GM21576 (cell line): ENCODE measurements around the gene IGFL4.

Source experiments
- ATAC-seq: cut with Tn5 transposase; IDR thresholded peaks from one replicate; pipeline ENCODE4 v1.9.1; 2021; ENCODE audit warnings: mild to moderate bottlenecking, moderate library complexity; ENCODE audit not compliant: unreplicated experiment

Gene IGFL4

DNA sequence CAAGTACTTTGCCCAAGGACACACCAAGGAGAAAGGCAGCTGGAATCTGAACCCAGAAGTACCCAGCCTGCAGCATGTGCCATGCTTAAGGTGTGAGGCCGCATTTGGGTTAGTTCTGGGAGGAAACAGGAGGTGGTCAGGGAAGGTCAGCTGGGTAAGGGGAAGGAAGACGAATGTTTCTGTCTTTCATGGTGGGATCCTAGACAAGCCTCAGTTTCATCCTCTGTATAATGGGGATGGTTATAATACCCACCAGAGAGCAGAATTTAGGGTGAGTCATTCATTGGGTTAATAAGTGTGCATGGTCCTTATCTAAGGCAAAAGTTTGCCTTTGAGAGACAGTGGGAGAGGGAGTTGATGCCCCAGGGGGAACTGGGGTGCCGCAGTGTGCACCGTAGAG, 42.0 kb downstream of the IGFL4 start:
- ATAC-seq, result no peak

GRCh38 chr19:45996933-45997332, 43.9 kb downstream of the IGFL4 start:
- no peak for ATAC-seq

DNA sequence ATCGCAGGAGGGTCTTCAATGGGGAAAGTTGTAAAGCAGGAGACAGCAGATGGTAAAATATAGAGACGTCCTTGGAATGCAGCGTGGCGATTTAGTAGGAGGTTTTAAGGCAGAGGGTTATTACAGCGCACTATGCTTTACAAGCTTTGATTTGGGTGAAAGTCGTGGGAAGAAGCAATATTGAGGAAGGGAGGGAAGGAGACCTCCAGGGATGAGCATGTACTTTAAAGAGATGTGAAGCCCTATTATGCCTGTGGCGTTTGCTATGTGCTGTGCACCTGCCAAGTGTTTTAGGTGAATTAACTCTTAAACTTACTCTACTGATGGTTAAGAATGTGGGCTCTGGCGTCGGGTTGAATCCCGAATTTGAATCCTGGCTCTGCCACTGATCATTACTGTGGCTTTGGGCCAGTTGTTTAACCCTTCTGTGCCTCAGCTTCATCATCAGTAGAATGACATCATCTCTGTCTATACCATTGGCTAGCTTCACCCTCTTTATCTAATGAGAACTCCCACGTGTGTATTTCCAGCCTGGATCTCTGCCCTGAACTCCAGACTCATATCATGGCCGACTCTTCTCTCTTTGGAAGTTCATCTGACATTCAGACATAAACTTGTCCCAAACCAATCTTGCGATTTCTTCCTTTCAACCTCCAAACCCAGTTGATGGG, 45.0 kb downstream of the IGFL4 start:
- ATAC-seq, result no peak

GRCh38 chr19:45994998-45995714, 45.6 kb downstream of the IGFL4 start, which contains the start of gene CCDC61:
CCDC61 (plus strand) TSS chr19:45995467; CDS start chr19:46003019, 7,552 bp downstream.
- peak; percentile 92 for ATAC-seq

- ATAC-seq, result peak; percentile 2
Measured at GRCh38 chr19:45994456-45994997, 46.3 kb downstream of the IGFL4 start.

DNA sequence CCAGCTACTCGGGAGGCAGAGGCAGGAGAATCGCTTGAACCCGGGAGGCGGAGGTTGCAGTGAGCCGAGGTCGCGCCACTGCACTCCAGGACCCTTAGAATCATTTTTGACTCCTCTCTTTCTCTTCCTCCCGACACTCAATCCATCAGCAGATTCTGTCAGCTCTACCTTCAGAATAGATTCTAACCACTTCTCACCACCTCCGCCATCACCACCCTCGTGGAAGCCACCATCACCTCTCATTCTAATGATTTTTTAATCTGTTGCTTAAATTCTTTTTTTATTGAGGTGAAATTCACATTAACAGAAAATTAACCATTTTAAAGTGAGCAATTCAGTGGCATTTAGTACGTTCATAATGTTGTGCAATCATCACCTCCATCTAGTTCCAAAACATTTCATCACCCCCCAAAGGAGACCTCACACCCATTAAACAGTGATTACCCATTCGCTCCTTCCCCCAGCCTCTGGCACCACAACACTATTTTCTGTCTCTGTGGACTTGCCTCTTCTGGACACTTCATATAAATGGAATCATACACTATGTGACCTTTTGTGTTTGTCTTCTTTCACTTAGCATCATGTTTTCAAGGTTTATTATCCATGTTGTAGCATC, 50.6 kb downstream of the IGFL4 start:
- ATAC-seq, result no peak
